Mesothelial cell of epicardium (in vitro differentiated cells): Measurements from ENCODE around the gene CREG2. TPM values are rescaled to one million over a fixed set of nuclear protein-coding genes. Genes with fewer than 3 reads are reported as not detected.

ENCODE experiments used
- DNase-seq, 2 experiments: peaks; one replicate each; pipeline ENCODE4 v3.0.0; 2021; ENCODE audit warnings: low spot score in 2 of 2; ENCODE audit not compliant: unreplicated experiment in 2 of 2
- H3K27ac Mint-ChIP-seq: 2 replicates; pipeline ENCODE4 v1.8.0; 2021; ENCODE audit warnings: mixed read lengths
- H3K27me3 Mint-ChIP-seq: 2 replicates; pipeline ENCODE4 v1.8.0; 2021; ENCODE audit warnings: low read depth, mixed read lengths
- H3K36me3 Mint-ChIP-seq: 2 replicates; pipeline ENCODE4 v1.8.0; 2021; ENCODE audit warnings: mixed read lengths
- H3K4me1 Mint-ChIP-seq: 2 replicates; pipeline ENCODE4 v1.8.0; 2021; ENCODE audit warnings: mixed read lengths
- H3K4me3 Mint-ChIP-seq: 2 replicates; pipeline ENCODE4 v1.8.0; 2021; ENCODE audit warnings: mild to moderate bottlenecking, moderate library complexity, mixed read lengths
- H3K9me3 Mint-ChIP-seq: 2 replicates; pipeline ENCODE4 v1.8.0; 2021; ENCODE audit warnings: mixed read lengths
- CTCF ChIP-seq: fragments of 200-600 bp; sonication (generic); IDR thresholded peaks from one replicate; pipeline ENCODE4 v1.5.0; 2021; ENCODE audit warnings: antibody characterized with exemption; ENCODE audit not compliant: unreplicated experiment
- total RNA-seq: library from RNA; stranded (reverse); gene quantifications from 3 replicates; pipeline ENCODE4 v1.2.1, GENCODE V29; 2021

Gene CREG2
- total RNA-seq, 1 donor from 2014 or later, result 0.42 TPM

- no peak for TF ChIP-seq CTCF
- H3K4me3 Mint-ChIP-seq, result no peak overlapping the region
- H3K27ac Mint-ChIP-seq, result no peak overlapping the region
- DNase-seq, result no peak
- H3K9me3 Mint-ChIP-seq, result no peaks in the 10 kb centered on the region
- H3K4me1 Mint-ChIP-seq, result peaks cover 6% of the 10 kb centered on the region
- H3K36me3 Mint-ChIP-seq, result no peaks in the 10 kb centered on the region
- H3K27me3 Mint-ChIP-seq, result peaks cover 50% of the 10 kb centered on the region
Measured at GRCh38 chr2:101382442-101382841, 4.9 kb downstream of the CREG2 start.

- no peak for DNase-seq
- Mint-ChIP-seq H3K4me3 (no peak overlapping the region), H3K27me3 (peaks cover 32% of the 10 kb centered on the region), H3K4me1 (no peaks in the 10 kb centered on the region), H3K27ac (no peak overlapping the region), H3K9me3 (no peaks in the 10 kb centered on the region), H3K36me3 (no peaks in the 10 kb centered on the region)
- TF ChIP-seq CTCF, result no peak
Measured at GRCh38 chr2:101380376-101380775, 6.9 kb downstream of the CREG2 start.

- no peak overlapping the region for H3K27ac Mint-ChIP-seq
- no peaks in the 10 kb centered on the region for H3K9me3 Mint-ChIP-seq
- DNase-seq, result no peak
- peaks cover 20% of the 10 kb centered on the region for H3K27me3 Mint-ChIP-seq
- TF ChIP-seq CTCF, result no peak
- no peak overlapping the region for H3K4me3 Mint-ChIP-seq
- H3K36me3 Mint-ChIP-seq, result no peaks in the 10 kb centered on the region
- no peaks in the 10 kb centered on the region for H3K4me1 Mint-ChIP-seq
Measured at GRCh38 chr2:101379091-101379490, 8.2 kb downstream of the CREG2 start.

GRCh38 chr2:101375653-101376052, 11.7 kb downstream of the CREG2 start:
- no peak for TF ChIP-seq CTCF
- Mint-ChIP-seq H3K36me3 (no peaks in the 10 kb centered on the region), H3K4me1 (peaks cover 3% of the 10 kb centered on the region), H3K9me3 (peaks cover 6% of the 10 kb centered on the region), H3K27ac (no peak overlapping the region), H3K4me3 (no peak overlapping the region), H3K27me3 (peaks cover 2% of the 10 kb centered on the region)
- DNase-seq, result no peak

GRCh38 chr2:101374821-101375561, 12.3 kb downstream of the CREG2 start:
- DNase-seq, result no peak
- H3K9me3 Mint-ChIP-seq, result peaks cover 6% of the 10 kb centered on the region
- H3K27ac Mint-ChIP-seq, result no peak overlapping the region
- no peak overlapping the region for H3K4me3 Mint-ChIP-seq
- H3K36me3 Mint-ChIP-seq, result no peaks in the 10 kb centered on the region
- peaks cover 3% of the 10 kb centered on the region for H3K4me1 Mint-ChIP-seq
- TF ChIP-seq CTCF, result no peak
- no peaks in the 10 kb centered on the region for H3K27me3 Mint-ChIP-seq

- DNase-seq, result no peak
- H3K4me3 Mint-ChIP-seq, result no peak overlapping the region
- no peaks in the 10 kb centered on the region for H3K27me3 Mint-ChIP-seq
- peaks cover 3% of the 10 kb centered on the region for H3K4me1 Mint-ChIP-seq
- TF ChIP-seq CTCF, result no peak
- H3K36me3 Mint-ChIP-seq, result no peaks in the 10 kb centered on the region
- no peak overlapping the region for H3K27ac Mint-ChIP-seq
- H3K9me3 Mint-ChIP-seq, result peaks cover 6% of the 10 kb centered on the region
Measured at GRCh38 chr2:101372792-101373191, 14.5 kb downstream of the CREG2 start.
